Nephron progenitor cell (in vitro differentiated cells): ENCODE data around the gene CEP164.

Experiments
- DNase-seq: peaks from one replicate; pipeline ENCODE4 v3.0.0; 2021
- H3K27ac Mint-ChIP-seq: 2 replicates; pipeline ENCODE4 v1.8.0; 2021; ENCODE audit warnings: mild to moderate bottlenecking, moderate library complexity, mixed read lengths
- H3K27me3 Mint-ChIP-seq: 2 replicates; pipeline ENCODE4 v1.8.0; 2021; ENCODE audit warnings: mild to moderate bottlenecking, low read depth, mixed read lengths; ENCODE audit not compliant: poor library complexity
- H3K36me3 Mint-ChIP-seq: 2 replicates; pipeline ENCODE4 v1.8.0; 2021; ENCODE audit warnings: low read depth, mixed read lengths
- H3K4me1 Mint-ChIP-seq: 2 replicates; pipeline ENCODE4 v1.8.0; 2021; ENCODE audit warnings: mixed read lengths
- H3K4me3 Mint-ChIP-seq: 2 replicates; pipeline ENCODE4 v1.8.0; 2021; ENCODE audit warnings: mild to moderate bottlenecking, moderate library complexity, mixed read lengths
- H3K9me3 Mint-ChIP-seq: 2 replicates; pipeline ENCODE4 v1.8.0; 2021; ENCODE audit warnings: mild to moderate bottlenecking, moderate library complexity, mixed read lengths
- TF ChIP-seq, protein P1 (sequence below): fragments of 200-600 bp; sonication (generic); IDR thresholded peaks from 2 replicates; pipeline ENCODE4 v1.5.0; 2021; ENCODE audit warnings: antibody characterized with exemption

Gene CEP164

DNA sequence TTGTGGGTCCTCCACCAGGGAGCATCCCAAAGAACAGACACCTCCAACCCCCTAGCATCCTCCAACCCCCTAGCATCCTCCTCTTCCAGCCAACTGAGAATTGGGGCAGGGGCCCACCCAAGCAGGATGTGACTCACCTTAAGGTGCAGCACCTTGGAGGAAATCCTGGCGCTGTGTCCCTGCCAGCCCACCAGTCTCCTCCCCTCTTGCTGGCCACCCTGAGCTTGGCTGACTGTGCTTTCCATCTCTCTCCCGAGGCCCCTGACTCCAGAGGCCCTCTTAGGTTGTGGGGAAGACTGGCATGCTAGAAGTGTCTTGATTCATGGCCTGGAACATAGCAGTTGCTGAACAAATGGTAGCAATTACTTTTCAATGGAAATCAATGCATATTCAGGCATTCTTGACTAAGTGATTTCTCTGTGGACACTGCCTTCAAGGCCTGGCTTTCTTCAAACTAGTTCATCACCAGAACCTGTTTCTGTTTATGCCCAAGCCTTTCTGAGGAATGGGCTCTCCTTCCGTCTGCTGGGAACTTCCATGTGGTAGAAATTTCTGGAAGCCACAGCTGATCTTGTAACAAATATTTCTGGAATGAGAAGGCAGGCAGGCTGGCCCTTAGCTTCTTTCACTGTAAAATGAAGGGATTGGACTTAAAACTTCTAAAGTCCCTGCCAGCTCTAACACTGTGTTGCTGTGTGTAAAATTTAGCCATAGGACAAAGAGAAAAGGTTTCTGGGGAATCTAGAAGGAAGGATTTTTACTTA lies 60.5 kb downstream of the CEP164 start:
- H3K4me3 Mint-ChIP-seq: no peak overlapping the region
- H3K9me3 Mint-ChIP-seq: no peaks in the 10 kb centered on the region
- DNase-seq: no peak
- peaks cover 39% of the 10 kb centered on the region for H3K36me3 Mint-ChIP-seq
- peaks cover 2% of the 10 kb centered on the region for H3K27me3 Mint-ChIP-seq
- peaks cover 8% of the 10 kb centered on the region for H3K4me1 Mint-ChIP-seq
- TF ChIP-seq, protein P1, sequence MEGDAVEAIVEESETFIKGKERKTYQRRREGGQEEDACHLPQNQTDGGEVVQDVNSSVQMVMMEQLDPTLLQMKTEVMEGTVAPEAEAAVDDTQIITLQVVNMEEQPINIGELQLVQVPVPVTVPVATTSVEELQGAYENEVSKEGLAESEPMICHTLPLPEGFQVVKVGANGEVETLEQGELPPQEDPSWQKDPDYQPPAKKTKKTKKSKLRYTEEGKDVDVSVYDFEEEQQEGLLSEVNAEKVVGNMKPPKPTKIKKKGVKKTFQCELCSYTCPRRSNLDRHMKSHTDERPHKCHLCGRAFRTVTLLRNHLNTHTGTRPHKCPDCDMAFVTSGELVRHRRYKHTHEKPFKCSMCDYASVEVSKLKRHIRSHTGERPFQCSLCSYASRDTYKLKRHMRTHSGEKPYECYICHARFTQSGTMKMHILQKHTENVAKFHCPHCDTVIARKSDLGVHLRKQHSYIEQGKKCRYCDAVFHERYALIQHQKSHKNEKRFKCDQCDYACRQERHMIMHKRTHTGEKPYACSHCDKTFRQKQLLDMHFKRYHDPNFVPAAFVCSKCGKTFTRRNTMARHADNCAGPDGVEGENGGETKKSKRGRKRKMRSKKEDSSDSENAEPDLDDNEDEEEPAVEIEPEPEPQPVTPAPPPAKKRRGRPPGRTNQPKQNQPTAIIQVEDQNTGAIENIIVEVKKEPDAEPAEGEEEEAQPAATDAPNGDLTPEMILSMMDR: no peak
- no peak overlapping the region for H3K27ac Mint-ChIP-seq

GRCh38 chr11:117390743-117391142 lies 63.1 kb downstream of the CEP164 start:
- Mint-ChIP-seq H3K4me1 (peaks cover 4% of the 10 kb centered on the region), H3K27ac (peak overlapping the region; percentile 70), H3K27me3 (peaks cover 3% of the 10 kb centered on the region), H3K36me3 (peaks cover 52% of the 10 kb centered on the region), H3K9me3 (no peaks in the 10 kb centered on the region), H3K4me3 (no peak overlapping the region)
- TF ChIP-seq, protein P1: no peak
- DNase-seq: no peak

DNA sequence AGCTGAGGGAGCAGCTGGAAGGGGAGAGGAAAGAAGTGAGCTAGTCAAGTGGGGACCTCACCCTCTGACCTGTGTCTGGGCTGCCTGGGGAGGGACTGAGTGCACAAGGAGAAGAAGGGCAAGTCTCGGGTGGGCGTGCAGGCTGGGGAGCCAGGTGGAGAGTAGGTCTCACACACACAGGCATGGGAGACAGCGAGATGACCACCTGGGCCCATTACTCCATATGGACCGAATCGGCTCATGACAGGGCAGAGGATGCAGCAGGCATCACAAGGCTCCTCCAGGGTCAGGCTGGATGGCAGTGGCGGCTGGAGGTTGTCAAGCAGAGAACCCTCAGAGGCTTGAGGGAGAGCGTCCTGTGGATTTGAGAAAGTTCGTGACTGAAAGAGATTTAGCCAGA lies 63.5 kb downstream of the CEP164 start:
- TF ChIP-seq, protein P1: no peak
- peaks cover 54% of the 10 kb centered on the region for H3K36me3 Mint-ChIP-seq
- H3K27ac Mint-ChIP-seq: peak overlapping the region; percentile 70
- H3K4me3 Mint-ChIP-seq: no peak overlapping the region
- peaks cover 4% of the 10 kb centered on the region for H3K4me1 Mint-ChIP-seq
- no peak for DNase-seq
- H3K27me3 Mint-ChIP-seq: peaks cover 3% of the 10 kb centered on the region
- H3K9me3 Mint-ChIP-seq: no peaks in the 10 kb centered on the region

- TF ChIP-seq, protein P1: no peak
- Mint-ChIP-seq H3K36me3 (peaks cover 59% of the 10 kb centered on the region), H3K4me1 (peaks cover 4% of the 10 kb centered on the region), H3K9me3 (peaks cover 3% of the 10 kb centered on the region), H3K27ac (no peak overlapping the region), H3K27me3 (peaks cover 3% of the 10 kb centered on the region), H3K4me3 (no peak overlapping the region)
- DNase-seq: no peak
Measured at GRCh38 chr11:117392001-117392690, 64.5 kb downstream of the CEP164 start.

GRCh38 chr11:117392979-117393378 lies 65.3 kb downstream of the CEP164 start:
- DNase-seq: no peak
- Mint-ChIP-seq H3K27me3 (peaks cover 3% of the 10 kb centered on the region), H3K4me3 (no peak overlapping the region), H3K9me3 (peaks cover 11% of the 10 kb centered on the region), H3K36me3 (peaks cover 66% of the 10 kb centered on the region), H3K4me1 (peaks cover 4% of the 10 kb centered on the region), H3K27ac (no peak overlapping the region)
- TF ChIP-seq, protein P1: no peak
